Left forelimb (tissue), 1 donor: Measurements from ENCODE around the gene PNLIPRP1.

ENCODE experiments used
- DNase-seq: peaks from one replicate; pipeline ENCODE4 v3.0.0-alpha.2; 2018; ENCODE audit warnings: low spot score

The PNLIPRP1 gene

DNA sequence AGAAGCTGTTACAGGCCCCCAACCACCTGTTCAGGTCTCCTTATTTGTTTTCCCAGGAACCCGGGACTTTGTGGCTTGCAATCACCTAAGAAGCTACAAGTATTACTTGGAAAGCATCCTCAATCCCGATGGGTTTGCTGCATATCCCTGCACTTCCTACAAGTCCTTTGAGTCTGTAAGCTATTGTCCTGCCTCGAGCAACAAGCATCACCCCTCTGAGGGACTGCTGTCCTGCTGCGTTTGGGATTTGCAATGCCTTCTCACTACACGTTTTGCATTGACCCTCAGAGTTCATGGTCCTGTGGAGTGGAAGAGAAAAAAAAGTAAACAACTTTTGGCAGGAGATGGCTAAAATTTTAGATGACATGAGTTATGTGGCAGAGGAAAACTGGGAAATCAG, 9.2 kb downstream of the PNLIPRP1 start:
- no peak for DNase-seq

- DNase-seq = no peak
These were observed 12.1 kb downstream of the PNLIPRP1 start for GRCh38 chr10:116602648-116603400.

GRCh38 chr10:116606061-116606483, 15.3 kb downstream of the PNLIPRP1 start:
- no peak for DNase-seq

GRCh38 chr10:116607336-116607735, 16.6 kb downstream of the PNLIPRP1 start:
- no peak for DNase-seq

DNA sequence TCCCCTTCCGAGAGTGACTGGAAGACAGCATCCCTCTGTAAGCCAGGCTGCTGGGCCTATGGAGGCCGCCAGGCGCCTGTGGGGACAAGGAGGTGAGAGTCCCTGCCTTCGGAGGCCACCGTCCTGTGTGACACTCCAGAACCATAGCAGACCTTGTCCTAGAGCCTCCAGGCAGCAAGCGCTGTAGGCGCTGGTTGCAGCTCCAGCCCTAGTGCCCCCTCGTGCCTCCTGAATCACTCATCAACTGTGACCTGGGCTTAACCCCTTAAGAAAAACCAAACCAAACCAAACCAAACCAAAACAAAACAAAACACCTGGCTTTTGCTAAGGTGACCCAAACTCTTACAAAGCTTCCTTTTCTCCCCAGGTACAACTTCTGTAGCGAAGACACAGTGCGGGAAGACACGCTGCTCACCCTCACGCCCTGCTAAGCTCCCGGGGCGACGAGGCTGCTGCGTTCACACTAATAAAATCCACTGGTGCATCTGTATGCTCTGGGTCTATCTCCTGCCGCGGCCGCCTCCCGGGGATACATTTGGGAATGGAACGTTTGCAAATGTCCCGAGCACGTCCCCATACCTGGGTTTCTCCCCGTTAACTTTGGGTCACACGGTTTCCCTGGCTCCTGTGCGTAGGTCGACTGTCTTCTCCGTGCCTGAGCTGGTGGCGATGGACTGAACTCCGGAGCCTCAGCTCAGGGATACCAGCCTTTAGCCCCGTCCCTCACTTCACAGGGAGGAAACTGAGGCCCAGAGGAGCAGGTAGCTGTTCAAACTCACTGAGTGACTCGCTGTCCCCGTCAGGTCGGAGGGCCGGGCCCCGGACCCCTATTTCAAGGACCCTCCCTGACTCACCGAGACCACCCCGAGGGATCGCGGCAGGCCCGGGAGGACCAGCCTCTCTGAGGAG, 18.2 kb downstream of the PNLIPRP1 start:
- no peak for DNase-seq

- DNase-seq = no peak
These were observed 19.8 kb downstream of the PNLIPRP1 start for GRCh38 chr10:116610443-116611152.

DNA sequence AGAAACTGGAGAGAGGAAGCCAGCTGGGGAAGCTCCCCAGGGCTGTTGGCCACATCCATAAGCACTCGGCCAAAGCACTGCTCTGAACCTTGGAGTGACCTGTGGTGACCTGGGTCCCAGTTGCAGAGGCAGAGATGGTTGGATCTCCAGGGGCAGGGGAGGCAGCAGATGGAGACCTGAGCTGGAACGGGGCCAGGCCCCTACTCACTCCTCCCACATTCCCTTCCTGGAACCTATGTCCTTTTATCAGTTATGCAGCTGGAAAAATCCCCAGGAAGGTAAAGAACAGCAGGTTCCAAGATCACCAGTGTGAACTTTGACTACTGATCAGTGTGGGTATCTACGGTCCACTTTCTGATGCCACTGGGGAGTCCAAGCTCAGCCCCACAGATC, 20.4 kb downstream of the PNLIPRP1 start:
- DNase-seq = no peak

- no peak for DNase-seq
These were observed 21.5 kb downstream of the PNLIPRP1 start for GRCh38 chr10:116612107-116612769.

DNA sequence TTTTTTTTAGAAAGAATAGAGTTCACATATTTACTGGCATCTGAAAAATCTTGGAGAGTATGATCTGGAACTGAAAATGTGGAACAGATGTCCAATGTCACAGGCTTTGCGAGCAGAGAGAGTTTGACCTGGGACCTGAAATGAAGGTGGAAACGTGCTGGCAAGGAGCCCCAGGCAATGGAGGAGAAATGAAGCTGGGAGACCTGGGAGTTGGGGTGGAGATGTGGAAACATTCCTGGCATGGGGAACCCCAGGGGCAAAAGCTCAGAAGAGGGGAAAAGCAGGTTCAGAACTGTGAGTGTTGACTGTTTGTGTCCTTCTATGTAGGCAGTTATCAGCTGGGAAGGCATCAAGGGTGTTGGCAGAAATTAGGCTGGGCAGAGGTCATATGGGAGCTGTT, 22.7 kb downstream of the PNLIPRP1 start:
- DNase-seq = no peak

GRCh38 chr10:116614796-116615195, 24.0 kb downstream of the PNLIPRP1 start:
- DNase-seq = no peak

DNA sequence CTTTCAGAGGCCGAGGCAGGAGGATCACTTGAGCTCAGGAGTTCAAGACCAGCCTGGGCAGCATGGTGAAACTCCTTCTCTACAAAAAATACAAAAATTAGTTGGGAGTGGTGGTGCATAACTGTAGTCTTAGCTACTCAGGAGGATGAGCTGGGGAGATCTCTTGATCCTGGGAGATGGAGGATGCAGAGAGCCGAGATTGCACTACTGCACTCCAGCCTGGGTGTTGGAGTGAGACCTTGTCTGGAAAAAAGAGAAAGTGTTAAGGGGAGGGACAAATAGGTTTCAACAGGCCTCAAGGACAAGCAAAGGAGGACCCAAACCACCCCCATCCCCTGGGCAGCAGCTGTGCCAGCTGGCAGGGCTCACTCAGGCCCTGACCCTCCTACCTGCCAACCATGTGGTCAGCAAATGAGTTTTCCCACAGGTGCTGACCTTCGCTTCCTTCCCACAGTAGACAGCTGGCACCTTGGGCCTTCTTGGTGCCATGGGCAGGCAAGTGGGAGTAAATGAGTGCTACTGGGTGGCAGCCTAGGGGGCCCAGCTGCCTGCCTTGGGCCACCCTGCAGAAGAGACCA, 24.5 kb downstream of the PNLIPRP1 start:
- DNase-seq = no peak

DNA sequence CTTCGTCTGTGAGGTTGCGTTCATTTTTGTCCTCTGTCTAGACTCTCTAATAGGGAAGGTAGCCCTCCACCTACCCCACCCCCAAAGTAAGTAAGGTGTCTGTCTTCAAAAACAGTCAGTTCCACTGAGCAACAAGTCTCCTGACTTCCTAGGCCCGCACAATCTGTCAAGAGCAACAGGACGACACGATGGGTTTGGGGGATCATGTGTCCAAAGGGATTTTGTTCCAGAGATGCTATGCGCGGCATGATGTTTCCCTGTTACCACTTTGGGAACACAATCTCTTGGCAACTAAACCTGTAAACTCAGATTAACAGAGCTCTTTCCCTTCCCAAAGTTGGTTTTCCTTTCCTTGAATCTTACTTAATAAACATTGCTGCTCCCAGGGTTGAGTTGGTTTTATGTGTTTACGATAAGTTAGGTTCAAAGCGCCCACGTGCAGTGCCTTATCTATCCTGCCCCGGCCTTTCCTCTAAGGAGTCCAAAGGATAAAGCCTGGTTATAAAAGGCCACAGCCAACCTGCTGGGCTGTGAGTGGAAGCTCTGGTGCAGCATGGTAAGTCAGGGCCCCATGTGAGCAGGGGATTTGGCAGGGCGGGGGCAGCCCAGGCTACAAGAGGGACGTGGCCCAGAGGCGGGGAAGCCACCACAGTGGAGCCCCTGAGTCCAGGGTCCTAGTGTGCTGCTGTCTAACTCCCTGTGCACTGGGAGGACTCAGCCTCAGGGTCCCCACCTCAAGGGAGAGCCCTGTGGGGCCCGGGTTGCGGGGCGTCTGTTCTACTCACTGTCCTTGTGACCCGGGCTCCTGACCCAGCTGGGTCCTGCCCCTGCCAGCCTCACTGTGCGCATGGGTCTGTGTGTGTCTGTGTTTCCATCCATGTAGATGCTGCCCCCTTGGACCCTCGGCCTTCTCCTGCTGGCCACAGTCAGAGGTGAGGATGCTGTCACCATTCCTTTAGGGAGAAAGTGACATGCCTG, 30.0 kb downstream of the PNLIPRP1 start, which contains the start of gene PNLIPRP2:
Gene PNLIPRP2, plus strand, starts transcription at position 531 of the 978 bp plus-strand sequence.
- no peak for DNase-seq

DNA sequence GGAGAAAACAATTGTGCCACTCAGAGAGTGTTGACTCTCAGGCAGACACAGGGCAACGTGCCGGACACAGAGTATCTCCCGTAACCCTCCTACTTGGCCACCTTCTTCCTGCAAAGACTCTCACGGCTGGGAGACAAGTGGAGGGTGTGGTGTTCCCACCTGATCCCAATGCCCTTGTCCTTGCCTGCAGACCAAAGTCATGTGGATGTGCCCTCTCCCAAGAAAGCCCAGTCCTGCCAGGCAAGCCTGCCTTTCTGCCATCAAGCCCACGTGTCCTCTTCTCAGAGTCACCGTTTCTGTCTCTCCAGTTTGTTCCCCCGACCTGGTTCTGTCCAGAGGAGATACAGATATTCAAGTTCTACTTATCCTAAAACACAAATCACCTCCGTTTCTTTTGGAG, 30.7 kb downstream of the PNLIPRP1 start:
- no peak for DNase-seq

- DNase-seq = no peak
These were observed 31.3 kb downstream of the PNLIPRP1 start for GRCh38 chr10:116621934-116622655.

- DNase-seq = no peak
These were observed 35.1 kb downstream of the PNLIPRP1 start for GRCh38 chr10:116625845-116626244.

GRCh38 chr10:116626815-116627214, 36.1 kb downstream of the PNLIPRP1 start:
- DNase-seq = no peak

- no peak for DNase-seq
These were observed 36.7 kb downstream of the PNLIPRP1 start for GRCh38 chr10:116627386-116627933.

DNA sequence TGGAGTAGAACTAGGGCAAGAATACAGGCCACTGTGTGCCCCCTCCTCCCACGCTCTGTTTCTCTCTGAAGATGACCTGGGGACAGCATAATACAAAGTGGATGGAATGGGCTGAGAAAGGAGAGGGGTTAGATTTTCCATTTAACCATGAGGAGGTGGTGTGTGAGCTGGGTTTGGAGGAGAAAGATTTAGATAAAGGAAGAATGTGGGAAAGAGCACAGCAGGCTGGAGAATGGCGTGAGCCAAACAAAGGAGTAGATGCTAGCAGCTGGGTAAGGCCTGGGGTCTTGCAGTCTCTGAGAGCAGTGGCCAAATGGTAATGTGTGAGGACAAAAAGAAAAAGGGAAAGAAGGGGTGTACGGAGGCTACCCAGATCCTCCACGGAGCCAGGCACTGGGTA, 38.6 kb downstream of the PNLIPRP1 start:
- no peak for DNase-seq

DNA sequence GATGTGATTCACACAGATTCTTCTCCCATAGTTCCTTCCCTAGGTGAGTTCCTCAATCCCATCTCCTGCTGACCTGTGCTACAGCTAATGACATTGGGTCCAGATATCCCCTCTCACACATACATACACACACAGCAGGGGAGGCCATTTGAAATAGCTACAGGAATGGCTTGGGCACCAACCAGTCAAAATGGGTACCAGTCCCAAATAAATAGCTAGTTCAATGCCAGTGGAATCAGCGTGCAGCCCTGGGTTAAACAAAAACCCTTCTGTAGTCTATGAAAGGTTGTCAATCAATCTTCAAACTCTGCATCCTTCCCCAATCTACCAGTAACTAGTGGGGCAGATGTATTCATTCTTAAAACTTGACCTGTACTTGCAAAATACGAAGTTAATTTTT, 39.3 kb downstream of the PNLIPRP1 start:
- DNase-seq = no peak
